Measurements from ENCODE around the gene PCNX2.

Gene PCNX2

GRCh38 chr1:232979558-232979957 lies 316.0 kb downstream of the PCNX2 start:
- no peak for DNase-seq

- DNase-seq: no peak
Observed at GRCh38 chr1:232978815-232979214, 316.7 kb downstream of the PCNX2 start.

GRCh38 chr1:232978091-232978634 lies 317.4 kb downstream of the PCNX2 start:
- DNase-seq: no peak

- no peak for DNase-seq
Observed at GRCh38 chr1:232974971-232975370, 320.6 kb downstream of the PCNX2 start.

- DNase-seq: no peak
Observed at GRCh38 chr1:232973652-232974611, 321.6 kb downstream of the PCNX2 start.

GRCh38 chr1:232970508-232970907 lies 325.0 kb downstream of the PCNX2 start:
- DNase-seq: no peak

- DNase-seq: no peak
Observed at GRCh38 chr1:232969799-232970198, 325.7 kb downstream of the PCNX2 start.

- no peak for DNase-seq
Observed at GRCh38 chr1:232968965-232969364, 326.6 kb downstream of the PCNX2 start.

- no peak for DNase-seq
Observed at GRCh38 chr1:232968391-232968790, 327.1 kb downstream of the PCNX2 start.

- no peak for DNase-seq
Observed at GRCh38 chr1:232966663-232967062, 328.9 kb downstream of the PCNX2 start.

- DNase-seq: no peak
Observed at GRCh38 chr1:232965912-232966217, 329.7 kb downstream of the PCNX2 start.

GRCh38 chr1:232965124-232965911 lies 330.2 kb downstream of the PCNX2 start:
- no peak for DNase-seq

- no peak for DNase-seq
Observed at GRCh38 chr1:232964601-232965000, 330.9 kb downstream of the PCNX2 start.

GRCh38 chr1:232962761-232963745 lies 332.5 kb downstream of the PCNX2 start:
- DNase-seq: no peak

- DNase-seq: no peak
Observed at GRCh38 chr1:232958067-232958466, 337.5 kb downstream of the PCNX2 start.

GRCh38 chr1:232956081-232956480 lies 339.4 kb downstream of the PCNX2 start:
- DNase-seq: no peak

- DNase-seq: no peak
Observed at GRCh38 chr1:232954594-232955365, 340.7 kb downstream of the PCNX2 start.

- peak; percentile 43 for DNase-seq
Observed at GRCh38 chr1:232952514-232953499, 342.7 kb downstream of the PCNX2 start.

GRCh38 chr1:232951605-232952004 lies 343.9 kb downstream of the PCNX2 start:
- no peak for DNase-seq

GRCh38 chr1:232951180-232951579 lies 344.3 kb downstream of the PCNX2 start:
- DNase-seq: no peak
